ENCODE results near the gene GNPAT.

- no peak for TF ChIP-seq RFX5 (IDR thresholded peaks at IDR 0.05; ENCODE audit: low read depth, low read length)
- no peak for TF ChIP-seq CTCF (conservative IDR thresholded peaks at IDR 0.05; ENCODE audit: low read depth, low read length)
- TF ChIP-seq RCOR1 (IDR thresholded peaks at IDR 0.05; ENCODE audit: insufficient replicate concordance, low read length) = no peak
These were observed 7.8 kb downstream of the GNPAT start for GRCh38 chr1:231248778-231249177.
